SK-N-MC (cell line): ENCODE results near the gene CAMSAP1.

Experiments
- EZH2 ChIP-seq: fragments of 200-600 bp; sonication (generic); IDR thresholded peaks from one replicate; pipeline ENCODE4 v1.6.1; 2017; ENCODE audit warnings: antibody characterized with exemption
- FOXP2 ChIP-seq: optimal IDR thresholded peaks from 2 replicates; pipeline ENCODE3; 2011; ENCODE audit warnings: mild to moderate bottlenecking, moderate library complexity; ENCODE audit not compliant: insufficient read depth; ENCODE audit errors: extremely low read length, control extremely low read depth
- POLR2AphosphoS5 ChIP-seq: IDR thresholded peaks from 2 replicates; pipeline ENCODE4 v1.6.1; 2012; ENCODE audit warnings: mild to moderate bottlenecking, low read depth, low read length, borderline replicate concordance

DNA sequence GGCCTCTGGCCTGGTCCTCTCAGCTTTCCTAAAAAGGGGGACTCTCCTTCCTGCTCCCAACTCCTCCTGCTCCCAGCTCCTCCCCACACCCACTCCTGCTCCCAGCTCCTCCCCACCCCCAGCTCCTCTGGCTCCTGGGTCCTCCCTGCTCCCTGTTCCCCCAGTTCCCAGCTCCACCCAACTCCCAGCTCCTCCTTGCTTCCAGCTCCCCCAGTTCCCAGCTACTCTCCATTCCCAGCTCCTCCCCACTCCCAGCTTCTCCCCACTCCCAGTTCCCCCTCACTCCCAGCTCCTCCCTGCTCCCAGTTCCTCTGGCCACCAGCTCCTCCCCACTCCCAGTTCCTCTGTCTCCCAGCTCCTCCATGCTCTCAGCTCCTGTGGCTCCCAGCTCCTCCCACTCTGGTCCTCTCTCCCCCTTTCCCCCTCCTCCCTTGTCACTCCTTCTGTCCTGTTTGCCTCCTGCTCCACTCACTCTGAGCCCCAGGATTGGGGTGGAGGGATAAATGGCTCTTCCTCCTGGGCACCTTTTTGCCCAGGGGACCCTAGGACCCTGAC is 129.6 kb downstream of the CAMSAP1 start:
- TF ChIP-seq POLR2AphosphoS5 (no peak), EZH2 (no peak), FOXP2 (no peak)
